OCI-LY7 (cell line): Measurements from ENCODE around the gene IDI2. TPM values are rescaled to one million over a fixed set of nuclear protein-coding genes. Genes with fewer than 3 reads are reported as not detected.
"Not testable (repeated sequence)": the region's sequence is repeated elsewhere in the genome, so short reads cannot be mapped to it uniquely, and the experiment has no call there.

Experiments used
- BruUV-seq: library from RNA; stranded (reverse); fragments of 400-500 nt; replicated peaks from 2 replicates; lab custom pipeline; 2021; lab: Mats Ljungman, UMichigan
- CTCF ChIA-PET: fragments of 300-600 bp; sonication (Branson Sonifier 250); formaldehyde crosslinking; loops from one replicate; lab custom pipeline; 2022; ENCODE audit warnings: antibody characterized with exemption; ENCODE audit not compliant: unreplicated experiment; lab: Charles Lee
- POLR2A ChIA-PET: fragments of 300-600 bp; sonication (Branson Sonifier 250); formaldehyde crosslinking; loops from one replicate; lab custom pipeline; 2022; ENCODE audit warnings: antibody characterized with exemption; lab: Charles Lee
- DNase-seq: peaks from one replicate; pipeline ENCODE4 v3.0.0-alpha.2; 2015; ENCODE audit warnings: low spot score
- H2AFZ ChIP-seq: fragments of 200-600 bp; sonication (generic), shearing (Covaris generic); 2 replicates; pipeline ENCODE4 v1.6.1; 2014; ENCODE audit warnings: mild to moderate bottlenecking, antibody characterized with exemption, low read length, moderate library complexity
- H3K27ac ChIP-seq: fragments of 200-600 bp; sonication (generic); 2 replicates; pipeline ENCODE4 v1.5.1; 2014; ENCODE audit warnings: mixed run types, low read depth, mild to moderate bottlenecking, moderate library complexity, low read length, inconsistent platforms; ENCODE audit not compliant: poor library complexity, severe bottlenecking
- H3K36me3 ChIP-seq: fragments of 200-600 bp; sonication (generic); 2 replicates; pipeline ENCODE4 v1.6.1; 2014; ENCODE audit warnings: mild to moderate bottlenecking, antibody characterized with exemption, low read length, moderate library complexity, mixed read lengths; ENCODE audit not compliant: insufficient read depth
- H3K4me1 ChIP-seq: fragments of 200-600 bp; sonication (generic); 2 replicates; pipeline ENCODE4 v1.5.1; 2014; ENCODE audit warnings: mild to moderate bottlenecking, low read length; ENCODE audit not compliant: insufficient read depth, poor library complexity, severe bottlenecking
- H3K4me2 ChIP-seq: fragments of 200-600 bp; sonication (generic); 2 replicates; pipeline ENCODE4 v1.6.1; 2014; ENCODE audit warnings: mild to moderate bottlenecking, low read length
- H3K4me3 ChIP-seq: fragments of 200-600 bp; sonication (generic); 2 replicates; pipeline ENCODE4 v1.5.1; 2014; ENCODE audit warnings: mild to moderate bottlenecking, low read depth, low read length; ENCODE audit not compliant: poor library complexity, severe bottlenecking
- H3K79me2 ChIP-seq: fragments of 200-600 bp; sonication (generic); 2 replicates; pipeline ENCODE4 v1.6.1; 2016; ENCODE audit warnings: low read depth, mild to moderate bottlenecking, low read length, moderate library complexity, mixed read lengths; ENCODE audit not compliant: insufficient read depth
- H3K9me2 ChIP-seq: fragments of 200-600 bp; sonication (generic); 2 replicates; pipeline ENCODE4 v1.6.1; 2016; ENCODE audit warnings: mild to moderate bottlenecking, low read length, mixed read lengths; ENCODE audit not compliant: insufficient read depth
- H3K9me3 ChIP-seq: fragments of 200-600 bp; sonication (generic); 2 replicates; pipeline ENCODE4 v1.6.1; 2014; ENCODE audit warnings: mild to moderate bottlenecking, mixed run types, low read length, mixed read lengths
- H4K20me1 ChIP-seq: fragments of 200-600 bp; sonication (generic); 2 replicates; pipeline ENCODE4 v1.6.1; 2014; ENCODE audit warnings: mild to moderate bottlenecking, antibody characterized with exemption, low read length, moderate library complexity, mixed read lengths; ENCODE audit not compliant: insufficient read depth
- CTCF ChIP-seq: fragments of 200-600 bp; sonication (generic); conservative IDR thresholded peaks from 2 replicates; pipeline ENCODE4 v1.5.1; 2014; ENCODE audit warnings: mild to moderate bottlenecking, antibody characterized with exemption, low read length, moderate library complexity, mixed read lengths
- EZH2phosphoT487 ChIP-seq: fragments of 200-600 bp; sonication (generic); IDR thresholded peaks from 2 replicates; pipeline ENCODE4 v1.6.1; 2018; ENCODE audit warnings: low read depth, borderline replicate concordance, mild to moderate bottlenecking, mixed run types, antibody characterized with exemption, low read length, moderate library complexity, mixed read lengths
- intact Hi-C: fragments of 100-400 bp; cut with micrococcal nuclease; formaldehyde crosslinking; loops from one replicate; pipeline ENCODE4 v1.10.0; 2022; ENCODE audit not compliant: unreplicated experiment
- total RNA-seq, 2 experiments: library from RNA; depleted of rRNA in 1 of 2; stranded (reverse); fragments of >200 nt in 1 of 2; shearing (Covaris generic) in 1 of 2; gene quantifications; 2 replicates each; pipeline ENCODE4 v1.2.3, GENCODE V29; 2014 to 2022

The IDI2 gene
- total RNA-seq, 2 experiments from 2014 or later: not detected

- Histone ChIP-seq H3K9me2 (no peaks in the 10 kb centered on the region), H3K79me2 (no peaks in the 10 kb centered on the region), H3K36me3 (peaks cover 13% of the 10 kb centered on the region; the same call in 1 of the 2 replicates), H4K20me1 (no peaks in the 10 kb centered on the region), H3K4me2 (no peak overlapping the region), H3K4me3 (no peak overlapping the region), H3K27ac (no peak overlapping the region), H2AFZ (no peak overlapping the region), H3K9me3 (no peaks in the 10 kb centered on the region), H3K4me1 (no peaks in the 10 kb centered on the region)
- DNase-seq: no peak
- intact Hi-C loops: no loop called here
- ChIA-PET POLR2A (no interaction called here), CTCF (no interaction called here)
- no peak for TF ChIP-seq CTCF
- TF ChIP-seq EZH2phosphoT487: no peak
- no TSS peak for BruUV-seq
Measured at GRCh38 chr10:1068380-1069361, 43.0 kb upstream of the IDI2 start.

GRCh38 chr10:1066734-1067133, 41.1 kb upstream of the IDI2 start:
- H3K9me3 ChIP-seq, H3K9me2 ChIP-seq, H4K20me1 ChIP-seq, H2AFZ ChIP-seq, H3K4me2 ChIP-seq, H3K79me2 ChIP-seq, H3K27ac ChIP-seq, DNase-seq, H3K4me3 ChIP-seq, intact Hi-C loops, CTCF ChIA-PET, H3K4me1 ChIP-seq, POLR2A ChIA-PET, BruUV-seq, H3K36me3 ChIP-seq: not testable (repeated sequence)

GRCh38 chr10:1064964-1065247, 39.2 kb upstream of the IDI2 start:
- no TSS peak for BruUV-seq
- Histone ChIP-seq H3K4me1 (peaks cover 14% of the 10 kb centered on the region), H3K79me2 (peaks cover 21% of the 10 kb centered on the region), H3K4me3 (no peak overlapping the region), H3K36me3 (peaks cover 6% of the 10 kb centered on the region; the same call in 1 of the 2 replicates), H3K9me3 (no peaks in the 10 kb centered on the region), H2AFZ (no peak overlapping the region), H4K20me1 (no peaks in the 10 kb centered on the region), H3K4me2 (no peak overlapping the region), H3K27ac (no peak overlapping the region), H3K9me2 (no peaks in the 10 kb centered on the region)
- TF ChIP-seq EZH2phosphoT487 (no peak), CTCF (no peak)
- no peak for DNase-seq
- intact Hi-C loops: no loop called here
- ChIA-PET CTCF (no interaction called here), POLR2A (interaction anchor here (1.3 to 1.4 kb wide), 2 partner anchors 9 to 16 kb away, joined by 3 to 5 read pairs; partner anchors contain the start of gene WDR37)
